Ascending aorta (tissue), 2 donors: Measurements from ENCODE around the gene KDELR3. TPM values are rescaled to one million over a fixed set of nuclear protein-coding genes. Genes with fewer than 3 reads are reported as not detected.
"Not testable (repeated sequence)": the region's sequence is repeated elsewhere in the genome, so short reads cannot be mapped to it uniquely, and the experiment has no call there.

ENCODE experiments used
- DNase-seq, 2 donors: peaks; one replicate each; pipeline ENCODE4 v3.0.0-alpha.2; 2019; ENCODE audit warnings: low spot score in 2 of 2
- H3K27ac ChIP-seq, 2 donors: fragments of 200-600 bp; sonication (generic); one replicate each; pipeline ENCODE4 v1.5.1; 2016 to 2017; ENCODE audit warnings: mild to moderate bottlenecking in 1 of 2
- H3K27me3 ChIP-seq: fragments of 200-600 bp; sonication (generic); one replicate; pipeline ENCODE4 v1.5.1; 2017
- H3K36me3 ChIP-seq, 2 donors: fragments of 200-600 bp; sonication (generic); one replicate each; pipeline ENCODE4 v1.5.1; 2016
- H3K4me1 ChIP-seq, 2 donors: fragments of 200-600 bp; sonication (generic); one replicate each; pipeline ENCODE4 v1.5.1; 2016 to 2017; ENCODE audit warnings: mild to moderate bottlenecking in 1 of 2
- H3K4me3 ChIP-seq, 2 donors: fragments of 200-600 bp; sonication (generic); one replicate each; pipeline ENCODE4 v1.5.1; 2016 to 2017; ENCODE audit warnings: mild to moderate bottlenecking in 1 of 2
- H3K9me3 ChIP-seq, 2 donors: fragments of 200-600 bp; sonication (generic); one replicate each; pipeline ENCODE4 v1.5.1; 2016
- CTCF ChIP-seq, 3 experiments: fragments of 200-600 bp in 2 of 3; fragments of 450-650 bp in 1 of 3; sonication (generic) in 2 of 3; IDR thresholded peaks; one replicate each; pipeline ENCODE4 v1.5.1; 2016 to 2019; ENCODE audit warnings: antibody characterized with exemption in 3 of 3, mild to moderate bottlenecking in 1 of 3, moderate library complexity in 1 of 3
- intact Hi-C: fragments of 100-400 bp; cut with DNase I; formaldehyde crosslinking; loops from one replicate; pipeline ENCODE4 v1.15.1; 2023
- total RNA-seq: library from RNA; depleted of rRNA; stranded (reverse); fragments of >200 nt; gene quantifications from one replicate; pipeline ENCODE4 v1.1.0, GENCODE V29; 2016

KDELR3 gene
- total RNA-seq, 1 donor from 2014 or later: 11.8 TPM

GRCh38 chr22:38467438-38467903, 425 bp upstream of the KDELR3 start:
- Histone ChIP-seq H3K9me3 (no peaks in the 10 kb centered on the region), H3K4me3 (peak overlapping the region; percentile 63 to 82), H3K27me3 (no peaks in the 10 kb centered on the region), H3K27ac (no peak overlapping the region), H3K4me1 (peaks cover 0 to 12% of the 10 kb centered on the region in 2 donors), H3K36me3 (no peaks in the 10 kb centered on the region)
- intact Hi-C loops: loop anchor here (5.0 kb wide), 1 partner anchor 70 kb away; no protein-coding TSS in a partner anchor
- DNase-seq: no peak
- no peak for TF ChIP-seq CTCF (IDR thresholded peaks at IDR 0.05)

- Histone ChIP-seq H3K27me3 (no peaks in the 10 kb centered on the region), H3K9me3 (no peaks in the 10 kb centered on the region), H3K27ac (peak overlapping the region in 1 of 2 donors; percentile 48), H3K4me3 (peak overlapping the region; percentile 63 to 82), H3K36me3 (no peaks in the 10 kb centered on the region), H3K4me1 (peaks cover 0 to 12% of the 10 kb centered on the region in 2 donors)
- intact Hi-C loops: loop anchor here (2.0 to 5.0 kb wide), 2 partner anchors 38 to 71 kb away; partner anchors contain the start of gene DDX17
- no peak for DNase-seq
- TF ChIP-seq CTCF (IDR thresholded peaks at IDR 0.05): no peak
These were observed 778 bp downstream of the KDELR3 start for GRCh38 chr22:38468443-38469305.

GRCh38 chr22:38469306-38469781, 1.4 kb downstream of the KDELR3 start:
- Histone ChIP-seq H3K9me3 (no peaks in the 10 kb centered on the region), H3K4me1 (peaks cover 0 to 12% of the 10 kb centered on the region in 2 donors), H3K36me3 (no peaks in the 10 kb centered on the region), H3K27ac (no peak overlapping the region), H3K4me3 (no peak overlapping the region), H3K27me3 (no peaks in the 10 kb centered on the region)
- no peak for DNase-seq
- intact Hi-C loops: loop anchor here (2.0 to 5.0 kb wide), 2 partner anchors 37 to 72 kb away; partner anchors contain the start of gene DDX17
- no peak for TF ChIP-seq CTCF (IDR thresholded peaks at IDR 0.05)

- H3K36me3 ChIP-seq, intact Hi-C loops, H3K27me3 ChIP-seq, H3K27ac ChIP-seq, DNase-seq, H3K9me3 ChIP-seq, H3K4me3 ChIP-seq: not testable (repeated sequence)
- peaks cover 0 to 12% of the 10 kb centered on the region in 2 donors for H3K4me1 ChIP-seq
These were observed 2.3 kb downstream of the KDELR3 start for GRCh38 chr22:38470179-38470578.

GRCh38 chr22:38471237-38471636, 3.3 kb downstream of the KDELR3 start:
- H3K4me1 ChIP-seq: peaks cover 0 to 12% of the 10 kb centered on the region in 2 donors

More at GRCh38 chr22:38471237-38471636, 3.3 kb downstream of the KDELR3 start:
- no peaks in the 10 kb centered on the region for H3K27me3 ChIP-seq
- H3K9me3 ChIP-seq: no peaks in the 10 kb centered on the region
- DNase-seq: no peak
- H3K36me3 ChIP-seq: no peaks in the 10 kb centered on the region
- intact Hi-C loops: no loop called here
- H3K27ac ChIP-seq: no peak overlapping the region
- no peak overlapping the region for H3K4me3 ChIP-seq
- no peak for TF ChIP-seq CTCF (IDR thresholded peaks at IDR 0.05)
